NCI-H345 (cell line): ENCODE results near the gene ALKBH7.
A peak's percentile ranks its signal among the peaks of the same experiment; 100 is the strongest.
"Not testable (repeated sequence)": the region's sequence is repeated elsewhere in the genome, so short reads cannot be mapped to it uniquely, and the experiment has no call there.

Experiments
- DNase-seq: peaks from one replicate; lab custom pipeline; 2025; lab: John Stamatoyannopoulos, UW

The ALKBH7 gene

DNA sequence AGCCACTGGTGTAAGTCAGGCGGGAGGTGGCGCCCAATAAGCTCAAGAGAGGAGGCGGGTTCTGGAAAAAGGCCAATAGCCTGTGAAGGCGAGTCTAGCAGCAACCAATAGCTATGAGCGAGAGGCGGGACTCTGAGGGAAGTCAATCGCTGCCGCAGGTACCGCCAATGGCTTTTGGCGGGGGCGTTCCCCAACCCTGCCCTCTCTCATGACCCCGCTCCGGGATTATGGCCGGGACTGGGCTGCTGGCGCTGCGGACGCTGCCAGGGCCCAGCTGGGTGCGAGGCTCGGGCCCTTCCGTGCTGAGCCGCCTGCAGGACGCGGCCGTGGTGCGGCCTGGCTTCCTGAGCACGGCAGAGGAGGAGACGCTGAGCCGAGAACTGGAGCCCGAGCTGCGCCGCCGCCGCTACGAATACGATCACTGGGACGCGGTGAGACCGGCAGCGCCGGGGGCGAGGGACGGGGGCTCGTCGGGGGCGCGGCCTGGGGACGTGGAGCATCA lies at the start of gene ALKBH7:
TSS of gene ALKBH7 (plus strand) at position 201 of the 502 bp plus-strand sequence. CDS start at position 228, 27 bp downstream.
- peak; percentile 100 for DNase-seq

- no peak for DNase-seq
These were observed 47.8 kb upstream of the ALKBH7 start for GRCh38 chr19:6324757-6325156.

DNA sequence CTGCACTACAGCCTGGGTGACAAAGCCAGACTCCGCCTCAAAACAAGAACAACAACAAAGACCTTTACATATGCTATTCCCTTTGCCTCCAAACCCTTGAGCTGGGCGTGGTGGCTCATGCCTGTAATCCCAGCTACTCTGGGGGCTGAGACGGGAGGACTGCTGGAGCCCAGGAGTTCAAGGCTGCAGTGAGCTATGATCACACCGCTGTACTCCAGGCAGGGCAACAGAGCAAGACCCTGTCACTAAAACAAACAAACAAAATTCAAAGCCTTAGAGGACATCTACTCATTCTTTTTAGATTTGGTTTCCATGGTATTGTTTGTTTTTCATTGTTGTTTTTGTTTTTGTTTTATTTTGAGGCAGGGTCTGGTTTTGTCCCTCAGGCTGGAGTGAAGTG lies 47.0 kb upstream of the ALKBH7 start:
- DNase-seq = no peak

GRCh38 chr19:6326815-6327214 lies 45.8 kb upstream of the ALKBH7 start:
- DNase-seq = no peak

GRCh38 chr19:6333439-6333838 lies 39.2 kb upstream of the ALKBH7 start, which contains the start of gene ACER1:
ACER1 (minus strand) TSS chr19:6333612; CDS start chr19:6333551, 61 bp downstream.
- DNase-seq = no peak

GRCh38 chr19:6334490-6335285 lies 37.9 kb upstream of the ALKBH7 start:
- no peak for DNase-seq

DNA sequence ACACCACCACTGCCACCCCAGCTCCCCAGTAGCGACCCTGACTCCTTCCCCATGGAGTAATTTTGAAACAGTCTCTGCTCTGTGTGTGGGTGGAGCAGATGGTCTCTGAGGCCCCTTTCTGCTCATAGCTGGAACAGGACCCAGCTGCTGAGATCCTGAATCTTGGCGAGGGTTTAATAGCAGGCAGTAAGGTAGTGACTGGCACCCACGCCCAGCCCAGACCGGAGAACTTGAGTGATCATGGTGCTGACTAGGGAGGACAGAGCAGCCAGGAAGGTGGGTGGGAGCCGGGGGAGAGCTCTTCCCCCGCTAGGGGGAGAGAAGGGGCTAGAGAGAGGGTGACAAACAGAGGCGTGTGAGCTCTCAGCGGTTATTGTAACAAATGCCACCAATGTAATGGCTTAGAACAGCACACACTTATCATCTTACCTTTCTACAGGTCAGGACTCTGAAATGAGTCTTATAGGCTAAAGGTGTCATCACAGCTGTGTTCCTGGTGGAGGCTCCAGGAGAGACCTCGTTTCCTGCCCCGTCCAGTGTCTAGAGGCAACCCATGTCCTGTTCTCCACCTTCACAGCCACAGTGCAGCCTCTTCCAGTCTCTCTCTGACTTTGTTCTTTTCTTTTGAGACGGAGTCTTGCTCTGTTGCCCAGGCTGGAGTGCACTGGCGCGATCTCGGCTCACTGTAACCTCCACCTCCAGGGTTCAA lies 31.9 kb upstream of the ALKBH7 start:
- DNase-seq = no peak

DNA sequence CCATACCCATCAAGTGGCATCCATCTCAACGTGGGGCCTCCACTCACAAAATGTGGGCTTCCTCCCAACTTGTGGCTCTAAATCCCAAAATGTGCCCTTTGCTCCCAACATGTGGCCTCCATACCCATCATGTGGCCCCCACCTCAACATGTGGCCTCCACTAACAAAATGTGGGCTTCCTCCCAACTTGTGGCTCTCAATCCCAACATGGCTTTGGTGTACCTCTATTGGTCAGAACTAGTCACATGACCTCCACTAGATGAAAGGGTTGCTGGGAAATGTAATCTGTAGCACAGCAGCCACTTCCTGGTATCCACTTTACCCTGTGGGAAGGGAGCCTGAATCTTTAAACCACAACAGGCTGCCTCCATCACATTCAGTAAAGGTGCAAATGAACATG lies 29.1 kb upstream of the ALKBH7 start:
- DNase-seq = no peak

DNA sequence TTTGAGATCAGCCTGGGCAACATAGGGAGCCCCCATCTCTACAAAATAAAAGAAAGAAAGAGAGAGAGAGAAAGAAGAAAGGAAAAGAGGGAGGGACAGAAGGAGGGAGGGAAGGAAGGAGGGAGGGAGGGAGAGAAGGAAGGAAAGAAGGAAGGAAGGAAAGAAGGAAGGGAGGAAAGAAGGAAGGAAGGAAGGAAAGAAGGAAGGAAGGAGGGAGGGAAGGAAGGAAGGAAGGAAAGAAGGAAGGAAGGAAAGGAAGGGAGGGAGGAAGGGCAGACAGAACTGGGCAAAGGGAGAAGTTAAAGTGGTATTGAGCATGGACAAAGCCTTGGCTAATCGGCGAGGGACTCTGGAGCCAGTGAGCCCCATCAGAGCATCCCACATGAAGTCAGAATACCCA lies 23.3 kb upstream of the ALKBH7 start:
- not testable (repeated sequence) for DNase-seq

DNA sequence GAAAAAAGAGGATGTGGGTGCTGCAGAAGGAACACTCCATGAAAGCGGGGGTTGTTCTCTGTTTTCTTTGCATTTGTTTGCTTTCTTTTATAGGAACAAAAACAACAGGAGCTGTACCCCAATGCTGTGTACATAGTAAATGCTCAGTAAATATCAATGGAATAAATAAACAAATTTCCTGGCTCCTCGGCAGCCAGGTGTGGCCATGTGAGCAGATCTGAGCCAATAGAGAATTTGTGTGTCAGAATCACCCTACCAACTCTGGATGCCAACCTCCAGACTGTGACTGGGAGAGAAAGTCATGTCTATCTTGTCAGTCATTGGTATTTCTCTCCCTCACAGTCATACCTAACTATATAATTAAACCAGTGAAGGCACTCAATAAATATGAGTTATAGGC lies 21.9 kb upstream of the ALKBH7 start:
- DNase-seq = no peak

- DNase-seq = no peak
These were observed 20.0 kb upstream of the ALKBH7 start for GRCh38 chr19:6352381-6353165.

- no peak for DNase-seq
These were observed 18.4 kb upstream of the ALKBH7 start for GRCh38 chr19:6354098-6354674.

GRCh38 chr19:6355321-6356040 lies 17.1 kb upstream of the ALKBH7 start:
- not testable (repeated sequence) for DNase-seq

DNA sequence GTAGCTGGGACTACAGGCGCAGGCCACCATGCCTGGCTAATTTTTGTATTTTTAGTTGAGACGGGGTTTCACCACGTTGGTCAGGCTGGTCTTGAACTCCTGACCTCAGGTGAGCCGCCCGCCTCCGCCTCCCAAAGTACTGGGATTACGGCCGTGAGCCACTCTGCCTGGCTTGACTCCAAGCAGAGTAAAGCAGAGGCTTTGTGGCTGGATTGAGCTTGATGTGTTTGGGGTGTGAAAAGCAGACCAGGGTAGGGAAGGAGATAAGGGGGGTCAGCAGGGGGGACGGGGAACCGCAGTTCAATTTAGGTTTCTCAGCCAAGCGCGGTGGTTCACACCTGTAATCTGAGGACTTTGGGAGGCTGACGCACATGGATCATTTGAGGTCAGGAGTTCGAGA lies 15.4 kb upstream of the ALKBH7 start:
- no peak for DNase-seq

GRCh38 chr19:6358003-6358402 lies 14.6 kb upstream of the ALKBH7 start:
- DNase-seq = no peak

GRCh38 chr19:6359568-6360341 lies 12.8 kb upstream of the ALKBH7 start:
- DNase-seq = no peak

- not testable (repeated sequence) for DNase-seq
These were observed 12.1 kb upstream of the ALKBH7 start for GRCh38 chr19:6360445-6360844.

DNA sequence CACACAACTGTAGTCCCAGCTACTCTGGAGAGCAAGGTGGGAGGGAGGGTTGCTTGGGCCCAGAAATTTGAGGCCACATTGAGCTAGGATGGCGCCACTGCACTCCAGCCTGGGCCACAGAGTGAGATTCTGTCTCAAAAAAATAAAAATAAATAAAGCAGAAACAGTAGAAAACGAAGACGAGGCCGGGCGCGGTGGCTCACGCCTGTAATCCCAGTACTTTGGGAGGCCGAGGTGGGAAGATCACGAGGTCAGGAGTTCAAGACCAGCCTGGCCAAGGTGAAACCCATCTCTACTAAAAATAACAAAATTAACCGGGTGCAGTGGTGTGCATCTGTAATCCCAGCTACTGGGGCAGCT lies 11.8 kb upstream of the ALKBH7 start:
- not testable (repeated sequence) for DNase-seq

DNA sequence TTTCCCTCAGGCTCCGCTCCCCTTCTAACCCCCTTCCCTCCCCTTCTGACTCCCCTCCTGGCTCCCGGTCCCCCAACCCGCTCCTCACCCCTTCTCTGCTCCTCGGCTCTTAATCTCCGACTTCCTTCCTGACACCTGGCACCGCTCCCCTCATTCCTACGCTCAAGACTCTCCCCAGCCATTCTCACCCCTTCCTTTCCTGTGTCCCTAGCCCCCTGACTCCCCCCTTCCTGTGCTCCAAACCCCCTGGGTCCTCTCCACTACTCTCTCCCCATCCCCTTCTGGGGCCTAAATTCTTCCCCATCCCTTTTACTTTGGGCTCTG lies 10.6 kb upstream of the ALKBH7 start:
- no peak for DNase-seq

- no peak for DNase-seq
These were observed 10.2 kb upstream of the ALKBH7 start for GRCh38 chr19:6362351-6362801.

GRCh38 chr19:6364353-6364752 lies 8.2 kb upstream of the ALKBH7 start:
- no peak for DNase-seq
